H9 (cell line): ENCODE data around the gene RASL10B. TPM values are rescaled to one million over a fixed set of nuclear protein-coding genes. Genes with fewer than 3 reads are reported as not detected.

ENCODE experiments used
- DNase-seq: peaks from one replicate; pipeline ENCODE4 v3.0.0-alpha.2; 2017
- H2AFZ ChIP-seq: one replicate; pipeline ENCODE4 v1.6.1; 2013; ENCODE audit warnings: mild to moderate bottlenecking, low read length, control low read depth, moderate library complexity
- H2AK5ac ChIP-seq: 2 replicates; pipeline ENCODE4 v1.6.1; 2013; ENCODE audit warnings: low read length, control low read depth, mixed read lengths; ENCODE audit not compliant: insufficient read length
- H2BK120ac ChIP-seq: one replicate; pipeline ENCODE4 v1.6.1; 2013; ENCODE audit warnings: low read depth, mild to moderate bottlenecking, low read length, control low read depth, inconsistent platforms; ENCODE audit not compliant: poor library complexity, severe bottlenecking
- H2BK12ac ChIP-seq: 2 replicates; pipeline ENCODE4 v1.6.1; 2013; ENCODE audit warnings: low read length, control low read depth, mixed read lengths, low read depth; ENCODE audit not compliant: insufficient read length
- H2BK15ac ChIP-seq: 2 replicates; pipeline ENCODE4 v1.6.1; 2013; ENCODE audit warnings: low read depth, low read length, control low read depth
- H2BK20ac ChIP-seq: one replicate; pipeline ENCODE4 v1.6.1; 2013; ENCODE audit warnings: low read depth, mild to moderate bottlenecking, low read length, control low read depth, inconsistent platforms; ENCODE audit not compliant: poor library complexity, severe bottlenecking
- H2BK5ac ChIP-seq: 2 replicates; pipeline ENCODE4 v1.6.1; 2013; ENCODE audit warnings: low read length, control low read depth, mixed read lengths; ENCODE audit not compliant: insufficient read length
- H3K14ac ChIP-seq: 2 replicates; pipeline ENCODE4 v1.6.1; 2013; ENCODE audit warnings: low read length, control low read depth; ENCODE audit not compliant: insufficient read depth
- H3K18ac ChIP-seq: 2 replicates; pipeline ENCODE4 v1.6.1; 2013; ENCODE audit warnings: low read depth, mild to moderate bottlenecking, mixed read lengths, low read length, control low read depth; ENCODE audit not compliant: insufficient read length
- H3K23ac ChIP-seq: 2 replicates; pipeline ENCODE4 v1.6.1; 2013; ENCODE audit warnings: low read length, control low read depth, mixed read lengths, low read depth; ENCODE audit not compliant: insufficient read length
- H3K23me2 ChIP-seq: 2 replicates; pipeline ENCODE4 v1.6.1; 2013; ENCODE audit warnings: low read depth, mild to moderate bottlenecking, mixed read lengths, low read length, control low read depth; ENCODE audit not compliant: insufficient read length, poor library complexity, severe bottlenecking
- H3K27ac ChIP-seq: 2 replicates; pipeline ENCODE4 v1.5.1; 2013; ENCODE audit warnings: low read length, control low read depth, mixed read lengths, low read depth; ENCODE audit not compliant: insufficient read length
- H3K27me3 ChIP-seq: 2 replicates; pipeline ENCODE4 v1.6.1; 2013; ENCODE audit warnings: low read length, control low read depth, inconsistent platforms; ENCODE audit not compliant: insufficient read depth
- H3K4ac ChIP-seq: 2 replicates; pipeline ENCODE4 v1.6.1; 2013; ENCODE audit warnings: low read depth, mild to moderate bottlenecking, control low read depth, inconsistent platforms, low read length, moderate library complexity
- H3K4me1 ChIP-seq: 2 replicates; pipeline ENCODE4 v1.6.1; 2013; ENCODE audit warnings: low read length, control low read depth, inconsistent platforms; ENCODE audit not compliant: insufficient read depth
- H3K4me2 ChIP-seq: 2 replicates; pipeline ENCODE4 v1.6.1; 2013; ENCODE audit warnings: low read length, control low read depth, mixed read lengths; ENCODE audit not compliant: insufficient read length, insufficient read depth
- H3K56ac ChIP-seq: 2 replicates; pipeline ENCODE4 v1.6.1; 2013; ENCODE audit warnings: low read depth, mild to moderate bottlenecking, mixed read lengths, low read length, control low read depth; ENCODE audit not compliant: insufficient read length
- H3K79me1 ChIP-seq: 2 replicates; pipeline ENCODE4 v1.6.1; 2013; ENCODE audit warnings: low read depth, mild to moderate bottlenecking, moderate library complexity, low read length, control low read depth, inconsistent platforms; ENCODE audit not compliant: insufficient read depth, poor library complexity, severe bottlenecking
- H3K79me2 ChIP-seq: 2 replicates; pipeline ENCODE4 v1.6.1; 2013; ENCODE audit warnings: low read length, control low read depth, inconsistent platforms; ENCODE audit not compliant: insufficient read depth
- H3K9ac ChIP-seq: 2 replicates; pipeline ENCODE4 v1.6.1; 2013; ENCODE audit warnings: low read length, control low read depth, mixed read lengths; ENCODE audit not compliant: insufficient read length; ENCODE audit errors: extremely low read depth
- H3K9me3 ChIP-seq: one replicate; pipeline ENCODE4 v1.6.1; 2013; ENCODE audit warnings: low read depth, low read length, inconsistent platforms; ENCODE audit not compliant: control insufficient read depth
- H3T11ph ChIP-seq: one replicate; pipeline ENCODE4 v1.6.1; 2013; ENCODE audit warnings: mild to moderate bottlenecking, low read length, control low read depth, inconsistent platforms
- H4K20me1 ChIP-seq: one replicate; pipeline ENCODE4 v1.6.1; 2013; ENCODE audit not compliant: control insufficient read depth, insufficient read length, insufficient read depth
- H4K5ac ChIP-seq: 2 replicates; pipeline ENCODE4 v1.6.1; 2013; ENCODE audit warnings: low read depth, mild to moderate bottlenecking, mixed read lengths, low read length, control low read depth; ENCODE audit not compliant: insufficient read length
- H4K8ac ChIP-seq: replicated peaks from 2 replicates; pipeline ENCODE4 v1.6.1; 2013; ENCODE audit warnings: low read length, control low read depth, mixed read lengths, low read depth; ENCODE audit not compliant: insufficient read length
- H4K91ac ChIP-seq: 2 replicates; pipeline ENCODE4 v1.6.1; 2013; ENCODE audit warnings: low read depth, mild to moderate bottlenecking, moderate library complexity, mixed read lengths, low read length, control low read depth; ENCODE audit not compliant: insufficient read length
- H3K27ac Mint-ChIP-seq, 3 experiments: 2 replicates in 2 of 3; 3 replicates in 1 of 3; pipeline ENCODE4 v1.8.0; 2020 to 2021; ENCODE audit warnings: mixed read lengths in 3 of 3, mild to moderate bottlenecking in 1 of 3, moderate library complexity in 1 of 3
- H3K27me3 Mint-ChIP-seq: 2 replicates; pipeline ENCODE4 v1.8.0; 2021; ENCODE audit warnings: low read depth, mild to moderate bottlenecking, moderate library complexity, mixed read lengths
- H3K36me3 Mint-ChIP-seq, 3 experiments: 2 replicates in 2 of 3; 3 replicates in 1 of 3; pipeline ENCODE4 v1.8.0; 2020 to 2021; ENCODE audit warnings: low read depth in 3 of 3, mixed read lengths in 3 of 3; ENCODE audit not compliant: insufficient read depth in 1 of 3
- H3K4me1 Mint-ChIP-seq, 2 experiments: 2 replicates each; pipeline ENCODE4 v1.8.0; 2020; ENCODE audit warnings: mixed read lengths in 2 of 2
- H3K4me3 Mint-ChIP-seq, 2 experiments: 2 replicates in 1 of 2; 3 replicates in 1 of 2; pipeline ENCODE4 v1.8.0; 2020 to 2021; ENCODE audit warnings: mild to moderate bottlenecking in 2 of 2, mixed read lengths in 2 of 2, moderate library complexity in 1 of 2
- H3K9me3 Mint-ChIP-seq, 2 experiments: 2 replicates in 1 of 2; 3 replicates in 1 of 2; pipeline ENCODE4 v1.8.0; 2020; ENCODE audit warnings: mild to moderate bottlenecking in 2 of 2, mixed read lengths in 2 of 2, moderate library complexity in 1 of 2
- WGBS: extraction: QIAGEN DNeasy Blood & Tissue Kit; methylation state at CpG from one replicate; pipeline ENCODE4 v1.1.7; 2013; ENCODE audit warnings: missing lambda C conversion rate, low lambda C conversion rate, mixed read lengths; ENCODE audit not compliant: insufficient read length; ENCODE audit errors: extremely low coverage; 5-methylcytosine and 5-hydroxymethylcytosine counted together
- total RNA-seq: library from RNA; stranded (reverse); gene quantifications from 2 replicates; pipeline ENCODE4 v1.2.1, GENCODE V29; 2021
- TF ChIP-seq, protein P1 (sequence below): fragments of 200-600 bp; sonication (generic); conservative IDR thresholded peaks from 3 replicates; pipeline ENCODE4 v1.8.0; 2021; ENCODE audit warnings: antibody characterized with exemption, mild to moderate bottlenecking

RASL10B gene
- total RNA-seq, 1 experiment from 2014 or later, result 15.9 TPM

DNA sequence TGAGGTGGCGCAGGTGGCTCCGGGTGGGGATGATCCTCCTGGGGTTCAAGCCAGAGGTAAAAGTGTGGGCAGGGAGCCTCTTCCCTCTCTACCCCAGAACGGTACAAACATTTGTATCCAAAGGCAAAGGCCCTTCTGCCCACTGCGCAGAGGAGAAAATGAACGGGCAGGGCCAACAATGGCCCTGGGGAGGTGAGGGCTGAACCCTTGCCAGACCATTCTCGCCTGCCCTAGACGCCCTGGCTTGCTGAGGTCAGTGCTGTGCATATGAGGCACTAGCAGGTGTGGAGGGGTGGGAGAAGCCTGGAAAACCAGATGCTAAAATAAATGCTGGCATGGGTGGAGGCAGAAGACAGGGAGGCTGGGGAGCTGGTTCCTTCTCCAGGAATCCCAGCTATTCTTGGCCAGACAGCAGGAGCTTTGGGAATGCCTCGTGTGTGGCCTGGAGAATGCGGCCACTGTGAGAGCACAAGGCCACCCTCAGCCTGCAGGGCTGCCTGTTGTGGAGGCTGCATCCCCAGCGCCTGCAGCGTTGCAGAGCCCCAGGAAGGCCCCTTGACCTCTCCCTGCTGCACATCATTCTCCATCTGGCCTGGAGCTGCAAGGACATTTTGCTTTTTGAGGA lies 33.8 kb downstream of the RASL10B start:
- H3K27me3 ChIP-seq, result peaks cover 2% of the 10 kb centered on the region; the same call in 1 of the 2 replicates
- no peak overlapping the region for H4K5ac ChIP-seq
- no peak overlapping the region for H2BK120ac ChIP-seq
- no peak overlapping the region for H4K91ac ChIP-seq
- H3K56ac ChIP-seq, result no peak overlapping the region
- H3K4me3 Mint-ChIP-seq, result peak overlapping the region; percentile 76 to 87; a peak in 4 of 5 replicates
- H2BK15ac ChIP-seq, result no peak overlapping the region
- H4K8ac ChIP-seq, result no peak overlapping the region
- no peak for DNase-seq
- H3K27ac Mint-ChIP-seq, result no peak overlapping the region
- H3K9me3 Mint-ChIP-seq, result no peaks in the 10 kb centered on the region; a peak in 3 of 5 replicates
- no peaks in the 10 kb centered on the region for H3K79me1 ChIP-seq
- TF ChIP-seq, protein P1, sequence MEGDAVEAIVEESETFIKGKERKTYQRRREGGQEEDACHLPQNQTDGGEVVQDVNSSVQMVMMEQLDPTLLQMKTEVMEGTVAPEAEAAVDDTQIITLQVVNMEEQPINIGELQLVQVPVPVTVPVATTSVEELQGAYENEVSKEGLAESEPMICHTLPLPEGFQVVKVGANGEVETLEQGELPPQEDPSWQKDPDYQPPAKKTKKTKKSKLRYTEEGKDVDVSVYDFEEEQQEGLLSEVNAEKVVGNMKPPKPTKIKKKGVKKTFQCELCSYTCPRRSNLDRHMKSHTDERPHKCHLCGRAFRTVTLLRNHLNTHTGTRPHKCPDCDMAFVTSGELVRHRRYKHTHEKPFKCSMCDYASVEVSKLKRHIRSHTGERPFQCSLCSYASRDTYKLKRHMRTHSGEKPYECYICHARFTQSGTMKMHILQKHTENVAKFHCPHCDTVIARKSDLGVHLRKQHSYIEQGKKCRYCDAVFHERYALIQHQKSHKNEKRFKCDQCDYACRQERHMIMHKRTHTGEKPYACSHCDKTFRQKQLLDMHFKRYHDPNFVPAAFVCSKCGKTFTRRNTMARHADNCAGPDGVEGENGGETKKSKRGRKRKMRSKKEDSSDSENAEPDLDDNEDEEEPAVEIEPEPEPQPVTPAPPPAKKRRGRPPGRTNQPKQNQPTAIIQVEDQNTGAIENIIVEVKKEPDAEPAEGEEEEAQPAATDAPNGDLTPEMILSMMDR, result no peak
- H2AFZ ChIP-seq, result no peak overlapping the region
- H2BK20ac ChIP-seq, result no peak overlapping the region
- H3T11ph ChIP-seq, result no peak overlapping the region
- no peaks in the 10 kb centered on the region for H3K79me2 ChIP-seq
- no peak overlapping the region for H3K9ac ChIP-seq
- no peak overlapping the region for H3K18ac ChIP-seq
- H3K4me1 Mint-ChIP-seq, result peaks cover 14 to 17% of the 10 kb centered on the region in 2 experiments
- no peak overlapping the region for H3K23ac ChIP-seq
- no peak overlapping the region for H3K14ac ChIP-seq
- no peak overlapping the region for H3K27ac ChIP-seq
- H2BK12ac ChIP-seq, result no peak overlapping the region
- peaks cover 5% of the 10 kb centered on the region for H3K23me2 ChIP-seq
- no peak overlapping the region for H2AK5ac ChIP-seq
- no peaks in the 10 kb centered on the region; the same call in 1 of the 2 replicates for H3K4me1 ChIP-seq
- no CpG with 5 or more reads among the region's 11 CpGs for WGBS
- no peaks in the 10 kb centered on the region for H3K9me3 ChIP-seq
- H2BK5ac ChIP-seq, result no peak overlapping the region
- no peaks in the 10 kb centered on the region; a peak in 2 of 7 replicates for H3K36me3 Mint-ChIP-seq
- no peak overlapping the region for H3K4ac ChIP-seq
- no peaks in the 10 kb centered on the region for H4K20me1 ChIP-seq
- H3K4me2 ChIP-seq, result peak overlapping the region; percentile 39
- H3K27me3 Mint-ChIP-seq, result peaks cover 26% of the 10 kb centered on the region
